Transverse colon (tissue), 4 donors: ENCODE measurements around the gene IFNGR1. TPM values are rescaled to one million over a fixed set of nuclear protein-coding genes. Genes with fewer than 3 reads are reported as not detected.

Experiments
- DNase-seq: peaks from one replicate; pipeline ENCODE4 v3.0.0-alpha.2; 2019
- H3K27ac ChIP-seq, 4 donors: fragments of 200-600 bp; sonication (generic); 2 replicates each; pipeline ENCODE4 v1.5.1; 2016 to 2018; ENCODE audit warnings: inconsistent platforms in 4 of 4
- H3K27me3 ChIP-seq: fragments of 200-600 bp; sonication (generic); 2 replicates; pipeline ENCODE4 v1.5.1; 2017; ENCODE audit warnings: inconsistent platforms
- H3K36me3 ChIP-seq, 4 donors: fragments of 200-600 bp; sonication (generic); 2 replicates each; pipeline ENCODE4 v1.5.1; 2017 to 2019; ENCODE audit warnings: inconsistent platforms in 4 of 4
- H3K4me1 ChIP-seq, 4 donors: fragments of 200-600 bp; sonication (generic); 2 replicates each; pipeline ENCODE4 v1.5.1; 2017 to 2020; ENCODE audit warnings: inconsistent platforms in 4 of 4
- H3K4me3 ChIP-seq, 4 donors: fragments of 200-600 bp; sonication (generic); 1 replicate in 1 of 4; 2 replicates in 3 of 4; pipeline versions ENCODE4 v1.5.1 to v1.6.1; 2017 to 2019; ENCODE audit warnings: inconsistent platforms in 4 of 4
- H3K9me3 ChIP-seq, 2 donors: fragments of 200-600 bp; sonication (generic); 2 replicates each; pipeline ENCODE4 v1.5.1; 2017 to 2019; ENCODE audit warnings: inconsistent platforms in 2 of 2
- CTCF ChIP-seq, 5 experiments: fragments of 200-600 bp in 3 of 5; fragments of 450-650 bp in 2 of 5; sonication (generic) in 3 of 5; IDR thresholded peaks; 1 replicate in 2 of 5; 2 replicates in 3 of 5; pipeline ENCODE4 v1.5.1; 2016 to 2017; ENCODE audit warnings: antibody characterized with exemption in 5 of 5, inconsistent platforms in 3 of 5, mild to moderate bottlenecking in 2 of 5, moderate library complexity in 1 of 5
- EP300 ChIP-seq: sonication (generic); formaldehyde crosslinking; IDR thresholded peaks from one replicate; pipeline ENCODE4 v1.6.1; 2017; ENCODE audit warnings: antibody characterized with exemption, low read depth
- POLR2A ChIP-seq: fragments of 450-650 bp; IDR thresholded peaks from one replicate; pipeline ENCODE4 v1.6.1; 2016; ENCODE audit warnings: antibody characterized with exemption, mild to moderate bottlenecking, moderate library complexity
- POLR2AphosphoS5 ChIP-seq, 3 donors: sonication (generic); formaldehyde crosslinking; IDR thresholded peaks; one replicate each; pipeline ENCODE4 v1.6.1; 2016; ENCODE audit warnings: antibody characterized with exemption in 3 of 3
- WGBS, 2 donors: methylation state at CpG; one replicate each; pipeline ENCODE4 v1.1.5; 2018; ENCODE audit warnings: low coverage in 1 of 2; 5-methylcytosine and 5-hydroxymethylcytosine counted together
- in situ Hi-C, 4 donors: fragments of 200-750 bp; cut with MboI; loops; one replicate each; pipeline versions ENCODE4 v1.15.0 to v1.15.1; 2017; ENCODE audit warnings: low sequenced_read_pairs in 3 of 4, low pct_ligation_motif_present in 1 of 4, low pct_unique_long_range_greater_than_20kb in 1 of 4
- intact Hi-C: fragments of 100-400 bp; cut with DNase I; formaldehyde crosslinking; loops from one replicate; pipeline ENCODE4 v1.15.1; 2023; ENCODE audit warnings: low total_unique reads
- total RNA-seq, 4 donors: library from RNA; depleted of rRNA; stranded (reverse); fragments of >200 nt; gene quantifications; one replicate each; pipeline ENCODE4 v1.1.0, GENCODE V29; 2016

Gene IFNGR1
- total RNA-seq, 4 donors from 2014 or later = 7.0 to 116 (median 86.8) TPM

- peaks cover 8 to 14% of the 10 kb centered on the region in 2 donors for H3K9me3 ChIP-seq
- DNase-seq = no peak
- H3K4me1 ChIP-seq = peaks cover 0 to 8% (median 0%) of the 10 kb centered on the region in 4 donors
- H3K4me3 ChIP-seq = no peak overlapping the region
- H3K27ac ChIP-seq = no peak overlapping the region
- no peak for TF ChIP-seq POLR2A
- TF ChIP-seq POLR2AphosphoS5 (IDR thresholded peaks at IDR 0.05) = no peak
- TF ChIP-seq EP300 = no peak
- no peak for TF ChIP-seq CTCF (IDR thresholded peaks at IDR 0.05)
- H3K27me3 ChIP-seq = no peaks in the 10 kb centered on the region
- WGBS, 2 donors = 80 to 83% methylated on average over 1 to 5 of the region's 5 CpGs
- H3K36me3 ChIP-seq = no peaks in the 10 kb centered on the region
- in situ Hi-C loops = no loop called here
- intact Hi-C loops = no loop called here
These were observed 28.5 kb downstream of the IFNGR1 start for GRCh38 chr6:137190583-137191094.

- WGBS, 2 donors = 90% methylated on average over 5 of the region's 5 CpGs
- TF ChIP-seq EP300 (no peak), POLR2A (no peak), CTCF (IDR thresholded peaks at IDR 0.05) (no peak), POLR2AphosphoS5 (IDR thresholded peaks at IDR 0.05) (no peak)
- intact Hi-C loops (no loop called here), in situ Hi-C loops (no loop called here)
- Histone ChIP-seq H3K27me3 (no peaks in the 10 kb centered on the region), H3K9me3 (peaks cover 16 to 17% of the 10 kb centered on the region in 2 donors), H3K4me1 (peaks cover 0 to 8% (median 0%) of the 10 kb centered on the region in 4 donors), H3K27ac (no peak overlapping the region), H3K36me3 (no peaks in the 10 kb centered on the region), H3K4me3 (no peak overlapping the region)
- no peak for DNase-seq
These were observed 30.3 kb downstream of the IFNGR1 start for GRCh38 chr6:137188855-137189254.

GRCh38 chr6:137185290-137185689, 33.9 kb downstream of the IFNGR1 start:
- no peak for DNase-seq
- TF ChIP-seq EP300 (no peak), POLR2AphosphoS5 (IDR thresholded peaks at IDR 0.05) (no peak), CTCF (IDR thresholded peaks at IDR 0.05) (no peak), POLR2A (no peak)
- intact Hi-C loops (no loop called here), in situ Hi-C loops (no loop called here)
- Histone ChIP-seq H3K9me3 (peaks cover 28 to 29% of the 10 kb centered on the region in 2 donors), H3K27me3 (no peaks in the 10 kb centered on the region), H3K36me3 (no peaks in the 10 kb centered on the region), H3K4me3 (no peak overlapping the region), H3K27ac (no peak overlapping the region), H3K4me1 (no peaks in the 10 kb centered on the region)
- 70 to 89% methylated on average over 2 to 3 of the region's 3 CpGs for WGBS, 2 donors

GRCh38 chr6:137182654-137183073, 36.5 kb downstream of the IFNGR1 start:
- peaks cover 18 to 21% of the 10 kb centered on the region in 2 donors for H3K9me3 ChIP-seq
- H3K36me3 ChIP-seq = no peaks in the 10 kb centered on the region
- TF ChIP-seq POLR2A = no peak
- TF ChIP-seq CTCF (IDR thresholded peaks at IDR 0.05) = no peak
- no peak for TF ChIP-seq POLR2AphosphoS5 (IDR thresholded peaks at IDR 0.05)
- TF ChIP-seq EP300 = no peak
- intact Hi-C loops = no loop called here
- no peaks in the 10 kb centered on the region for H3K27me3 ChIP-seq
- no peak overlapping the region for H3K4me3 ChIP-seq
- no peaks in the 10 kb centered on the region for H3K4me1 ChIP-seq
- no peak overlapping the region for H3K27ac ChIP-seq
- DNase-seq = no peak
- in situ Hi-C loops = no loop called here
